RWPE1 (cell line): Measurements from ENCODE around the gene SURF2.
A peak's percentile ranks its signal among the peaks of the same experiment; 100 is the strongest.
"Not testable (repeated sequence)": the region's sequence is repeated elsewhere in the genome, so short reads cannot be mapped to it uniquely, and the experiment has no call there.

ENCODE experiments used
- CTCF ChIA-PET: fragments of 350-600 bp; sonication (Branson Sonifier 250); formaldehyde crosslinking; extraction: SDS; loops from one replicate; lab custom pipeline; 2021; lab: Yijun Ruan, JAX
- POLR2A ChIA-PET: fragments of 400-600 bp; formaldehyde crosslinking; extraction: SDS; loops from one replicate; lab custom pipeline; 2020; ENCODE audit warnings: antibody characterized with exemption; ENCODE audit not compliant: low non-redundant PET; lab: Yijun Ruan, JAX
- DNase-seq: peaks from one replicate; pipeline ENCODE4 v3.0.0; 2012; ENCODE audit warnings: low spot score
- H3K27ac ChIP-seq: fragments of 450-650 bp; 2 replicates; pipeline ENCODE4 v1.5.1; 2017
- TF ChIP-seq, protein P1 (sequence below): fragments of 450-650 bp; conservative IDR thresholded peaks from 2 replicates; pipeline ENCODE4 v1.5.1; 2017; ENCODE audit warnings: low read depth, mild to moderate bottlenecking

SURF2 gene

DNA sequence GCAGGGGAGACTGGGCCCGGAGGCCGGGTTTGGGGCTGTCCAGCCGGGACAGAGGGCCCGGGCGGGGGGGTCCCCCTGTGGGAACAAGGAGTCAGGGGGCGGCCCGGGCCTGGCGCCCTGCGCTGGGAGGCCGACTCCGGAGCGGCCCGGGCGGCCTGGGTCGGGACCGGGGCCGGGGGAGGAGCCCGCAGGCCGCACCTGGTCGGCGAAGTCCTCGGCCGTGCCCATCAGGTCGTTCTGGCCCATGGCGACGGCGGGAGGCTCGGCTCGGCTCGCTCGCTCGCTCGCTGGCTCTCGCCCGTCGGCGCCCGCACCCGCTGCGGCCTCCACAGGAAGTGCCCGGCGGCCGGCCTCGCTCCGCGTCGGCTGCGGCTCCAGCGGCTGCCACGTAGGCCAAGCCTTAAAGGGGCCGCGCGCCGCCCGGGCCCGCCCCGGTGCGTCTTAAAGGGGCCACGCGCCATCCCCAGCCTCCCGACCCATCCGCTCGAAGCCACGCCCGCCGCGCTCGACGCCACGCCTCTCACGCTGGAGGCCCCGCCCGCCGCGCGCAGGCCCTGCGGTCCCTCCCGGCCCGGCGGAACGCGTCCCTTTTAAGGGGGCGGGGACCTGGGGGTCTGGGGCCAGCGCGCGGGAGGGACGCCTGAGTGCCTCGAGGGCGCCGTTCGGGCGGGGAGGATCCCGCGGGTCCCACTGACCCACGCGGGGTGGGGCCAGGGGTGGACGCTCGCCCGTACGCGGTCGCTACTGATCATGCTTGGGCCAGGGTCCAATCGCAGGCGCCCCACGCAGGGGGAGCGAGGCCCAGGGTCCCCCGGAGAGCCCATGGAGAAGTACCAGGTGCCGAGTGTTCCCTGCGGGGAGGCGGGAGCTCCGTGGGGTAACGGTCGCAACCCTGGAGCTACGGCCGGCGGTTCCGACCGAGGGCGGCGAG lies 19.6 kb downstream of the SURF2 start, which contains the start of the genes STKLD1 and SURF4:
Gene STKLD1, plus strand, starts transcription at position 643 of the 931 bp plus-strand sequence. Its CDS starts 108 bp downstream, at position 751.
Gene SURF4, minus strand, starts transcription at position 337 of the 931 bp plus-strand sequence. Its CDS starts 91 bp downstream, at position 246.
- DNase-seq, result peak; percentile 100
- TF ChIP-seq, protein P1, sequence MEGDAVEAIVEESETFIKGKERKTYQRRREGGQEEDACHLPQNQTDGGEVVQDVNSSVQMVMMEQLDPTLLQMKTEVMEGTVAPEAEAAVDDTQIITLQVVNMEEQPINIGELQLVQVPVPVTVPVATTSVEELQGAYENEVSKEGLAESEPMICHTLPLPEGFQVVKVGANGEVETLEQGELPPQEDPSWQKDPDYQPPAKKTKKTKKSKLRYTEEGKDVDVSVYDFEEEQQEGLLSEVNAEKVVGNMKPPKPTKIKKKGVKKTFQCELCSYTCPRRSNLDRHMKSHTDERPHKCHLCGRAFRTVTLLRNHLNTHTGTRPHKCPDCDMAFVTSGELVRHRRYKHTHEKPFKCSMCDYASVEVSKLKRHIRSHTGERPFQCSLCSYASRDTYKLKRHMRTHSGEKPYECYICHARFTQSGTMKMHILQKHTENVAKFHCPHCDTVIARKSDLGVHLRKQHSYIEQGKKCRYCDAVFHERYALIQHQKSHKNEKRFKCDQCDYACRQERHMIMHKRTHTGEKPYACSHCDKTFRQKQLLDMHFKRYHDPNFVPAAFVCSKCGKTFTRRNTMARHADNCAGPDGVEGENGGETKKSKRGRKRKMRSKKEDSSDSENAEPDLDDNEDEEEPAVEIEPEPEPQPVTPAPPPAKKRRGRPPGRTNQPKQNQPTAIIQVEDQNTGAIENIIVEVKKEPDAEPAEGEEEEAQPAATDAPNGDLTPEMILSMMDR, result no peak
- POLR2A ChIA-PET, result interaction anchor here (0.6 kb wide), 2 partner anchors 28 to 68 kb away, joined by 3 to 4 read pairs; partner anchors contain the start of genes MED22 and RPL7A
- CTCF ChIA-PET, result interaction anchor here (0.6 to 1.4 kb wide), 4 partner anchors 18 to 360 kb away, joined by 3 to 4 read pairs (median 4); no protein-coding TSS in a partner anchor
- H3K27ac ChIP-seq, result peak within 1 kb of the TSS; percentile 92

DNA sequence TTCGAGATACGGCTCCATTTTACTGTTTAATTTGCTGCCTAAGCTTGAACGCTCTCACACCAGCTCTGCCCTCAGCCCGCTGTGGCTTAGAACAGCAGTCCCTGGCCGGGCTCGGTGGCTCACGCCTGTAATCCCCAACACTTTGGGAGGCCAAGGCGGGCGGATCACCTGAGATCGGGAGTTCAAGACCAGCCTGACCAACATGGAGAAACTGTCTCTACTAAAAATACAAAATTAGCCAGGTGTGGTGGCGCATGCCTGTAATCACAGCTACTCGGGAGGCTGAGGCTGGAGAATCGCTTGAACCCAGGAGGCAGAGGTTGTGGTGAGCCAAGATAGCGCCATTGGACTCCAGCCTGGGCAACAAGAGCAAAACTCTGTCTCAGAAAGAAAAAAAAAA lies 20.9 kb downstream of the SURF2 start:
- POLR2A ChIA-PET, result interaction anchor here (0.6 to 1.1 kb wide), 2 partner anchors 40 to 217 kb away, joined by 3 read pairs; no protein-coding TSS in a partner anchor
- DNase-seq, result not testable (repeated sequence)
- peak overlapping the region; percentile 40 for H3K27ac ChIP-seq
- CTCF ChIA-PET, result interaction anchor here (0.7 to 1.4 kb wide), 3 partner anchors 17 to 1039 kb away, joined by 3 to 7 read pairs (median 3); no protein-coding TSS in a partner anchor

DNA sequence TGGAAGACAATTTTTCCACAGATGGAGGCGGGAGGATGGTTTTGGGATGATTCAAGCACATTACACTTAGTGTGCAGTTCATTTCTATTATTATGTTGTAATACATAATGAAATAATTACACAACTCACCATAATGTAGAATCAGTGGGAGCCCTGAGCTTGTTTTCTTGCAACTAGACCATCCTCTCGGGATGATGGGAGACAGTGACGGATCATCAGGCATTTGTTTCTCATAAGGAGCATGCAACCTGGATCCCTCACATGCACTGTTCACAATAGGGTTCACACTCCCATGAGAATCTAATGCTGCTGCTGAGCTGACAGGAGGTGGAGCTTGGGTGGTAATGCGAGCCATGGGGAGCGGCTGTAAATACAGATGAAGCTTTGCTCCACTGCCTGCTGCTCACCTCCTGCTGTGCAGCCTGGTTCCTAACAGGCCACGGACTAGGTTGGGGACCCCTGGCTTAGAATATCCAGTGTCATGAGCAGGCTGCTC lies 21.4 kb downstream of the SURF2 start:
- TF ChIP-seq, protein P1, result no peak
- no peak for DNase-seq
- ChIA-PET CTCF (interaction anchor here (0.7 to 1.4 kb wide), 4 partner anchors 16 to 1460 kb away, joined by 3 to 5 read pairs (median 3); no protein-coding TSS in a partner anchor), POLR2A (interaction anchor here (0.6 to 1.1 kb wide), 2 partner anchors 39 to 217 kb away, joined by 3 read pairs; no protein-coding TSS in a partner anchor)
- H3K27ac ChIP-seq, result peak overlapping the region; percentile 40

DNA sequence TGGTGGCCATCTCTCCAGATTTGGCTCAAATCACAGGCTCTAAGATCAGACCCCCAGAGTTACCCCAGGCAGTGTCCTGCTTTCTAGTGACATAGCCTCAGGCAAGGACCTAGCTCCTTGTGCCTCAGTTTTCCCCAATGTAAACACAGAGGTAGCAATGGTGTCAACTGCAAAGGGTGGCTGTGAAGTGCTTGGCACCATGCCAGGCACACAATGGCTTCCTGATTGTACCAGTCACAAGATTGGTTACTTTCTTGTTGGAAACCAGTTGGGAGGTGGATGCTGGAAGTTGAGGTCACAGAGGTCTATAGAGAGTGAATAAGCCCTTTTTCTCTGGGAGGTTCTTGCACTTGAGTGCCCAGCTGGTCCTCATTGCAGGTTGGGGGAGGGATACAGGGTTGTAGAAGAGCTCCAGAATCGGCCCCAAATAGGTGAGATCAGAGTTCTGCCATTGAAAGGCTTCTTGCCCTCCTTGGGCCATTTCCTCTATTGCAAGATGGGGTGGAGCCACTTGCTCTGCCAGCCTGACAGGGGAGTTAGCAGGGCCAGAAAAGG lies 22.1 kb downstream of the SURF2 start:
- ChIA-PET CTCF (interaction anchor here (0.7 kb wide), 2 partner anchors 20 to 1459 kb away, joined by 3 to 5 read pairs; no protein-coding TSS in a partner anchor), POLR2A (no interaction called here)
- H3K27ac ChIP-seq, result peak overlapping the region; percentile 40
- TF ChIP-seq, protein P1, result no peak
- DNase-seq, result no peak

DNA sequence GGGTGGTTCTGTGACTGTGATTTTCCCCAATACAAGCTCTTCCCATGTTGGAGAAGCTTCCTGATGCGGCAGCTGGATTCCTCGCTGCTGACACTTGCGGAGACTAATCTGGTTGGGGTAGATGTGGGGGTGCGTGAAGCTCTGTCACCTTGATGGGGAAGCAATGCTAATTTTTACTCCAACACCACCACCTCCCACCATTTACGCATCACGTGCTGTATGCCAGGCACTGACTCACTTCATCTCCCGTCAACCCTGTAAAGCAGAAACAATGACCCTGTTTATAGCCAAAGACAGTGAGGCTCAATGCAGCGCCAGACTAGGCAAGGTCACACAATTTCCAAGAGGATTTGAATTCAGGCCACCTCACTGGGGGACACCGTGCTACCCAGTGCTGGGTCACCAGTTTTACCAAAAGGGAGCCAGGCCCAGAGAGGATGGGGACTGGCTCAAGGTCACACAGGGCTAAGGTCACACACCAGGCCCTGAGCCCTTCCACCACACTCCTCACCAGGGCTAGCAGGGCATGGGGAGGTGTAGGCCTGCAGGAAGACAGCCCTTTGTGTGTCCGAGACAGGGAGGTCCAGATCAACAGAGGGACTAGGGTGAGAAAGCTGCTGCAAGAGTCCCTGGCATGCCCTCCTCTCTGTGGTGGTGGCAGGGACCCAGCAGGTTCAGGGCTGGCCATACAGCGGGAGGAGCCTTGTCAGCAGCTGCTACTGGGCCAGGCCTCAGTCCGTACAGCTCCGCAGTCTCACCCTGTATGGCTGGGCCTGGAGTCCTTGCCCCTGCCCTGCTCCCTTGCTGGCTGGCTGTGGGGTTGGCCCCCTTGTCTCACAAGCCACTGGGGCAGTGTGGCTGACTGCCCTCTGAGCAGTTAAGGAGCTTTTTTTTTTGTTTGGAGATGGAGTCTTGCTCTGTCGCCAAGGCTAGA lies 23.1 kb downstream of the SURF2 start:
- TF ChIP-seq, protein P1, result no peak
- no peak overlapping the region for H3K27ac ChIP-seq
- ChIA-PET CTCF (interaction anchor here (0.6 to 1.4 kb wide), 2 partner anchors 9 to 25 kb away, joined by 3 to 6 read pairs; no protein-coding TSS in a partner anchor), POLR2A (interaction anchor here (0.5 kb wide), 1 partner anchor 10 kb away, joined by 3 read pairs; no protein-coding TSS in a partner anchor)
- DNase-seq, result no peak

DNA sequence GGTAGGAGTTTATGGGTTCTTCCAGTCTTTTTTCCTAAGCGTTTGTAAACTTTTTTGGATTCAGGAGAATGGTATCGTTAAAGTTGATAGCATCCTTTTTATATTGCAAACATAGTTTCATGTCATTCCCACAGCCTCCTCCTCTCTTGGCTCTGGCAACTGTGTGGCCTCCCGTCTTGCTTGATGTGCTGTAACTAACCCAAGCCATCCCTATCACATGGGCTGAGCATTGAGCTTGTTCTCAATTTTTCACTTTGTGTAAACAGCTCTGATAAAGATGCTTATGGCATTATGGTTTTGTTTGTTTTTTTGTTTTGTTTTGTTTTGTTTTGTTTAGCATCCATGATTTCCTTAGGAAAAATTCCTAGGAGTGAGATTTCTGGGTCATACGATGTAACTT lies 24.4 kb downstream of the SURF2 start:
- TF ChIP-seq, protein P1, result no peak
- ChIA-PET CTCF (no interaction called here), POLR2A (no interaction called here)
- H3K27ac ChIP-seq, result no peak overlapping the region
- no peak for DNase-seq
